Stomach smooth muscle (tissue), 2 donors: ENCODE measurements around the gene SLC46A1.
"Not testable (repeated sequence)": the region's sequence is repeated elsewhere in the genome, so short reads cannot be mapped to it uniquely, and the experiment has no call there.

Source experiments
- H3K27ac ChIP-seq: one replicate; pipeline ENCODE4 v1.7.0; 2013; ENCODE audit warnings: mild to moderate bottlenecking, low read length, inconsistent platforms
- H3K27me3 ChIP-seq, 2 donors: one replicate each; pipeline ENCODE4 v1.7.0; 2013; ENCODE audit warnings: low read length in 2 of 2; ENCODE audit not compliant: insufficient read depth in 2 of 2, control insufficient read depth in 1 of 2
- H3K36me3 ChIP-seq, 2 donors: one replicate each; pipeline ENCODE4 v1.7.0; 2013; ENCODE audit warnings: low read length in 2 of 2; ENCODE audit not compliant: control insufficient read depth in 2 of 2, insufficient read depth in 2 of 2
- H3K4me1 ChIP-seq: one replicate; pipeline ENCODE4 v1.7.0; 2013; ENCODE audit warnings: low read length; ENCODE audit not compliant: control insufficient read depth, insufficient read depth
- H3K4me3 ChIP-seq, 2 donors: one replicate each; pipeline ENCODE4 v1.7.0; 2013; ENCODE audit warnings: low read length in 2 of 2
- H3K9ac ChIP-seq, 2 donors: one replicate each; pipeline ENCODE4 v1.7.0; 2013; ENCODE audit warnings: low read length in 2 of 2, mild to moderate bottlenecking in 1 of 2
- H3K9me3 ChIP-seq, 2 donors: one replicate each; pipeline ENCODE4 v1.7.0; 2013; ENCODE audit warnings: low read length in 2 of 2; ENCODE audit not compliant: control insufficient read depth in 2 of 2
- donor health status: healthy.
- donor health status: Pancreatic carcinoma.

The SLC46A1 gene

DNA sequence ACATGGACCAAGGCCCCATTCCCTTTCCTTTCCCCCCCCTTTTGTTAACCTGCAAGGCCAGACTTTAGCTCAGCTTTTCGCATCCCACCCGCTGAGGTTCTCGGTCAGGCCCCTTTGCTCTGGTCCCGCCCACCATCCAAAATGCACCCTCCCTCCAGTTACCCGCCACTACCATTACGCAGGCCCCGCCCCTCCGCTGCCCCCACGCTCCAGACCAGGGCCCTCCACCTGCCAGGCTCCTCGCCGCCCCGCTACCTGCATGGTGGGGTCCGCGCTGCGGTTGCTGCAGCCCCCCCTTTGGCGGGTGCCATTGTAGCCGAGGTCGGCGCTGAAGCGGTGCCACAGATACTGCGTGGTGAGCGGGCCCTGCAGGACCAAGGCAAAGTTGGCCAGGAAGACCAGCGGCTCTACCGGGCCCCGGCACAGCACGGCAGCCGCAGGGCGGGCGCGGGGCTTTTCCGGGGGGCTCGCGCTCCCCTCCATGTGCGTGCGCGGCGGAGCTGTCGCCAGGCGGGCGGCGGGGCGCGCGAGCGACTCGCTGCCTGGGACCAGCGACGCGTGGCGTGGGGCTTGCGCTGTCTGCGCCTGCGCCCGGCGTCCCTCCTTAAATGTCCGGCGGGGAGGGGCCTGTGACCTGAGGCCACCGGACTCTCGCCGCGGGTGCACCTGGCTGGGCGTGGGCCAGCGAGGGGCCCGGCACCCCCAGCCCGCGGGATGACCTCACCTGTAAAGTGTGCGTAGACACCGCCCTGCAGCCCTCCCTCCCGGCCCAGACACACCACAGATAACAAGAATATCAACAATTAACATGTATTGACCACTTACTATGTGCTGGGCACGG is at the start of gene SLC46A1:
SLC46A1 (minus strand) TSS at position 581 of the 841 bp plus-strand sequence; CDS start at position 483, 98 bp downstream.
- no peak within 1 kb of the TSS for H3K27ac ChIP-seq
- H3K36me3 ChIP-seq: peaks cover 0 to 8% of the 10 kb centered on the region in 2 donors
- peak within 1 kb of the TSS; percentile 52 to 58 for H3K9ac ChIP-seq
- H3K9me3 ChIP-seq: no peaks in the 10 kb centered on the region
- H3K4me3 ChIP-seq: peak within 1 kb of the TSS; percentile 74 to 80
- peaks cover 20% of the 10 kb centered on the region for H3K4me1 ChIP-seq
- H3K27me3 ChIP-seq: no peaks in the 10 kb centered on the region

DNA sequence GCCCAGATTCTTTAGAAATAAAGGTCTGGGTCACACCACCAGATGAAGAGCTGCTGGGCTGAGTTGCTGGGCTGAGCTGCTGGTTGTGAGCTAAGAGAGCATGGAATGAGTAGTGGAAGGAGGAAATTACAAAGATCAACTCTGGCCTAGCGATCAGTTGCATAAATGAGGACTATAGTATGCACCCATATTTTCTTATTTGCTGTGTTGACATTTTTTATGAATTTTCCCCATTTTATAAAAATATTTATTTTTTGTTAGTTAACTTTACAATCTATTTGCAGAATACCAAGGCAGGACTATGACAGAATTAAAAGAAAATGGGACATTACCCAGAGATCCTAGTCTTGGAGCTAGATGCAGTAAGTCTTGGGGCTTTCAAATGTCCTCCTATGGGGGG is 43.8 kb upstream of the SLC46A1 start:
- Histone ChIP-seq H3K36me3 (no peaks in the 10 kb centered on the region), H3K4me3 (no peak overlapping the region), H3K9ac (no peak overlapping the region), H3K4me1 (no peaks in the 10 kb centered on the region), H3K9me3 (no peaks in the 10 kb centered on the region), H3K27me3 (no peaks in the 10 kb centered on the region), H3K27ac (no peak overlapping the region)

DNA sequence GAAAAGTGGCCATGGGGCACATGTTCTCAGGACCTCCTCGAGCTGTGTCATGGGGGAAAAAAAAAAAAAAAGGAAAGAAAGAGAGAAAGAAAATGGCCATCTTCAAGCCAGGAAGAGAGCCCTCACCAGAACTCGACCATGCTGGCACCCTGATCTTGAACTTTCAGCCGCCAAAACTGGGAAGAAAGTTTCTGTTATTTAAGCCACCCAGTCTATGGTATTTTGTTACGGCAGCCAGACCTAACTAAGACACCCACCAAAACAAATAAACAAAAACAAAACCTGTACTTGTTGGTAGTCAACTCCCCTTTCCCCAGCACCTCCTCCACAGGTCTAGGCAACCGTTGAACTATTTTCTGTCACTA is 41.4 kb upstream of the SLC46A1 start:
- H3K36me3 ChIP-seq: no peaks in the 10 kb centered on the region

DNA sequence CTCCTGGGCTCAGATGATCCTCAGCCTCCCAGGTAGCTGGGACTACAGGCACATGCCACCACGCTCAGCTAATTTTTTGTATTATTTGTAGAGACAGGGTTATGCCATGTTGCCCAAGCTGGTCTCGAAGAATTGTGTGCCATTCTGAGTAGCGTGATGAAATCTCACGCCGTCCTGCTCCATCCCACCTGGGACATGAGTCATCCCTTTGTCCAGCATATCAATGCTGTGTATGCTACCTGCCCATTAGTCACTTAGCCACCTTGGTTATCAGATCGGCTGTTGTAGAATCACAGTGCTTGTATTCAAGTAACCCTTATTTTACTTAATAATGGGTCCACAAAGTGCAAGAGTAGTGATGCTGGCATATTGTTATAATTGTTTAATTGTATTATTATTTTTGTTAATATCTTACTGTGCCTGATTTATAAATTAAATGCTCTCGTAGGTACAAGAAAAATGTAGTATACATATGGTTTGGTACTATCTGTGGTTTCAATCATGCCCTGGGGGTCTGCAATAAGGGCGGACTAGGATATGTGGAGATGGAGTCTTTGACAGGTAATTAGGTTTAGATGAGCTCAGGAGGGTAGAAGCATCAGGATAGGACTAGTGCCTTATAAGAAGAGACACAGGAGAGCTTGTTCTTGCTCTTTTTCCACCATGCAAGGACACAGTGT is 40.8 kb upstream of the SLC46A1 start:
- H3K27me3 ChIP-seq: no peaks in the 10 kb centered on the region
- H3K9me3 ChIP-seq: no peaks in the 10 kb centered on the region
- no peaks in the 10 kb centered on the region for H3K4me1 ChIP-seq
- H3K9ac ChIP-seq: no peak overlapping the region
- H3K36me3 ChIP-seq: no peaks in the 10 kb centered on the region
- H3K27ac ChIP-seq: no peak overlapping the region
- no peak overlapping the region for H3K4me3 ChIP-seq

More for the DNA sequence above, 41.4 kb upstream of the SLC46A1 start:
- no peaks in the 10 kb centered on the region for H3K27me3 ChIP-seq
- no peaks in the 10 kb centered on the region for H3K9me3 ChIP-seq
- no peak overlapping the region for H3K4me3 ChIP-seq
- H3K27ac ChIP-seq: no peak overlapping the region
- H3K9ac ChIP-seq: no peak overlapping the region
- no peaks in the 10 kb centered on the region for H3K4me1 ChIP-seq

DNA sequence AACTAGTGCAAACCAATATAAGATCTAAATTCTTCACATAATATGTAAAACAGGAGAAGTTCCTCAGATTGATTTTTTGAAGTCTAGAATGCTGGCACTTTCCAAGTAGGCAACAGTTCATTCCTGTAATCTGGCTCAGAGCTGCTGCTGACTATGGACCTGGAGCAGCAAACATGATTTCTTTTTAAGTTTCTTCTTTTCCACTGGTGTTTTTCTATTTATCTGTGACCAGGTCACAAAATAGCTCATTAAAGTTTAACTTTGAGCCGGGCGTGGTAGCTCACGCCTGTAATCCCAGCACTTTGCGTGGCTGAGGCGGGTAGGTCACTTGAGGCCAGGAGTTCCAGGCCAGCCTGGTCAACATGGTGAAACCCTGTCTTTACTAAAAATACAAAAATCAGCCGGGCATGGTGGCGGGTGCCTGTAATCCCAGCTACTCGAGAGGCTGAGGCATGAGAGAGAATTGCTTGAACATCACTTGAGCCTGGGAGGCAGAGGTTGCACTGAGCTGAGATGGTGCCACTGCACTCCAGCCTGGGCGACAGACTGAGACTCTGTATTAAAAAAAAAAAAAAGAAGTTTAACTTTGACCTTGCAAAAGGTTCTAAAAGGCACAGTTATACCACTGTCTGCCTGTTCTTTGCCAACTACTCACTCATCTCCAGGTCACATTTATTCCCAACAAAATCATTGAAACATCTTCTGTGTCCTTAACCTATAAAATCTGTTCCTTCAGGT is 38.1 kb upstream of the SLC46A1 start:
- Histone ChIP-seq H3K27ac (no peak overlapping the region), H3K9me3 (no peaks in the 10 kb centered on the region), H3K36me3 (no peaks in the 10 kb centered on the region), H3K4me3 (no peak overlapping the region), H3K27me3 (no peaks in the 10 kb centered on the region), H3K9ac (no peak overlapping the region), H3K4me1 (no peaks in the 10 kb centered on the region)

DNA sequence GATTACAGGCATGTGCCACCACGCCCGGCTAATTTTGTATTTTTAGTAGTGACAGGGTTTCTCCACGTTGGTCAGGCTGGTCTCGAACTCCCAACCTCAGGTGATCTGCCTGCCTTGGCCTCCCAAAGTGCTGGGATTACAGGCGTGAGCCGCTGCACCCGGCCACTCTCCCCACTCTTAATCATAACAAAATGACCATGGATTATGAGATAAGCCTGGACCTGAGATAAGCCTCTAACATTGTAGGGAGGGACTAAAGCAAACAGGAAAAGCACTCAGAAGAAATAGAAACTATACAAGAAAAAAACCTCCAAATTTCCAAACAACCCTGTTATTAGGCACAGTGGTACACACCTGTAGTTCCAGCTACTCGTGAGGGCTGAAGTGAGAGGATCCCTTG is 28.3 kb upstream of the SLC46A1 start:
- H3K4me1 ChIP-seq, H3K9me3 ChIP-seq, H3K36me3 ChIP-seq, H3K4me3 ChIP-seq, H3K27me3 ChIP-seq, H3K27ac ChIP-seq, H3K9ac ChIP-seq: not testable (repeated sequence)

DNA sequence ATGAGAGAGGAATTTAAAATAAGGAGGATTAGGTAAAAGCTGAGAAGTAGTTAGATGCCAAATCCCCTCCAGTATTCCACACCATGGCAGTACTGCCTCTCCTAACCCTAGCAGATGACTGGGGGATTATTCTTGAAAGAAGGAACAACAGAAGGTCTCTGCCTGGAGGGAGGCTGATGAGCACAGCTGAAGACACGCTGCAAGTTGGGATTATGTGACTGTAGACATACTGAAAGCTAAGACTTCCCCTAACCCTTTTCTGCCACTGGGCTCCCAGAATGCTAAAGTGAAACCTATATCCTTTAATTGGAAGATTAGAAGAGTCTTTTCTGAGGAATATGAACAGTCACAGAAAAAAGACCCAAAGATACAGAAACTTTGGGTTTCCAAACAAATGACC is 27.7 kb upstream of the SLC46A1 start:
- Histone ChIP-seq H3K4me1 (no peaks in the 10 kb centered on the region), H3K4me3 (no peak overlapping the region), H3K27ac (no peak overlapping the region), H3K27me3 (peaks cover 0 to 2% of the 10 kb centered on the region in 2 donors), H3K9ac (no peak overlapping the region), H3K9me3 (no peaks in the 10 kb centered on the region), H3K36me3 (no peaks in the 10 kb centered on the region)

DNA sequence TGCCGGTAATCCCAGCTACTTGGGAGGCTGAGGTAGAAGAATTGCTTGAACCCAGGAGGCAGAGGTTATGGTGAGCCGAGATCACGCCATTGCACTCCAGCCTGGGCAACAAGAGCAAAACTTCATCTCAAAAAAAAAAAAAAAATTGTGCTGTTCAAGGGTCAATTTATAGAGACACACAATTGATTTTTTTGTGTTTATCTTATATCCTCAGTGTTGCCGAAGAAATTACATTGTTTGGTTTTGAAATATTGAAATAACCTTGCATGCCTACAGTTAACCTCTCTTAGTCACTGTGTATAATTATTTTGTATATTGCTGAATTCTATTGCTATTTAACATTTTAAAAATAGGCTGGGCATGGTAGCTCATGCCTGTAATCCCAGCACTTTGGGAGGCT is 22.0 kb upstream of the SLC46A1 start:
- not testable (repeated sequence) for H3K27ac ChIP-seq, H3K9me3 ChIP-seq, H3K36me3 ChIP-seq, H3K9ac ChIP-seq, H3K27me3 ChIP-seq, H3K4me3 ChIP-seq, H3K4me1 ChIP-seq

DNA sequence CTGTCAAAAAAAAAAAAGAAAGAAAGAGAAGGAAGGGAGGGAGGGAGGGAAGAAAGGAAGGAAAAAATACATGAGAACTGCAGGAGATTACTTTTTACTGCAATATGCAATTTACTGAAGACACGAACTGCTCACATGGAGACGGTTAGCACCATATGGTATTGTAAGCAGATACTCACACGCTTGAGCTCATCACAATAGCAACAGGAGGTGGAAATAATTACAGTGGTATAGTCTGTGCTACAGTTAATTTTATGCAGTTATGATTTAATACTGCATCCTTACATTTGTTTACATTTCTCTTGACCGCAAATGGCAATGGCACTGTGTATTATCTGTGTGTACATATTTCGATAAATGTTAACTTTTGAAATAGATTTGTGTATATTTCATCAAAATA is 21.4 kb upstream of the SLC46A1 start:
- no peak overlapping the region for H3K27ac ChIP-seq
- no peak overlapping the region for H3K4me3 ChIP-seq
- H3K9ac ChIP-seq: no peak overlapping the region

DNA sequence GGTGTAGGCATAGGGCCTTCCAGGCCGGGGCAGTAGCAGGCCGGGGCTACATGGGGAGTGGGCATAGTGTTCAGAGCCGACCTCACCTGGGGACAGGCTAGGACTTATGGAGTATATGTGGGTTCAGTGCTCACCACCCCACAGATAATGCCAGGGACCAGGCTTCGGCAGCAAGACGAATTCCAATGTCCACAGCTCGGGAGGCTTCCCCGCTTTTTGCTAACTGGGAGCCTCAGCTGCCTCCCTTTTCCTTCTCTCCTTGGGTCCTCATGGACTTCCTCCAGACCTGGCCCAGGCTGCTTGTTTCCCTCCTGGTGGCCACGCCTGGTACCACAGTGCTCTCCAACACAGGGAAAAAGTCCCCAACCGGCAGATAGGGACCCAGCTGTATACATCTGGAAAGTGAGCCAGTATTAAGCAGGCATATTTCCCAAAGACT is 20.1 kb upstream of the SLC46A1 start:
- Histone ChIP-seq H3K36me3 (no peaks in the 10 kb centered on the region), H3K4me1 (no peaks in the 10 kb centered on the region), H3K27me3 (peaks cover 0 to 6% of the 10 kb centered on the region in 2 donors), H3K9ac (no peak overlapping the region), H3K27ac (no peak overlapping the region), H3K9me3 (no peaks in the 10 kb centered on the region), H3K4me3 (no peak overlapping the region)

More for the DNA sequence above, 21.4 kb upstream of the SLC46A1 start:
- Histone ChIP-seq H3K36me3 (no peaks in the 10 kb centered on the region), H3K9me3 (no peaks in the 10 kb centered on the region), H3K27me3 (peaks cover 0 to 6% of the 10 kb centered on the region in 2 donors), H3K4me1 (no peaks in the 10 kb centered on the region)
